ENCODE data around the gene BRMS1. TPM values are rescaled to one million over a fixed set of nuclear protein-coding genes. Genes with fewer than 3 reads are reported as not detected.

Gene BRMS1
- total RNA-seq, 1 experiment from 2014 or later: 123 TPM

DNA sequence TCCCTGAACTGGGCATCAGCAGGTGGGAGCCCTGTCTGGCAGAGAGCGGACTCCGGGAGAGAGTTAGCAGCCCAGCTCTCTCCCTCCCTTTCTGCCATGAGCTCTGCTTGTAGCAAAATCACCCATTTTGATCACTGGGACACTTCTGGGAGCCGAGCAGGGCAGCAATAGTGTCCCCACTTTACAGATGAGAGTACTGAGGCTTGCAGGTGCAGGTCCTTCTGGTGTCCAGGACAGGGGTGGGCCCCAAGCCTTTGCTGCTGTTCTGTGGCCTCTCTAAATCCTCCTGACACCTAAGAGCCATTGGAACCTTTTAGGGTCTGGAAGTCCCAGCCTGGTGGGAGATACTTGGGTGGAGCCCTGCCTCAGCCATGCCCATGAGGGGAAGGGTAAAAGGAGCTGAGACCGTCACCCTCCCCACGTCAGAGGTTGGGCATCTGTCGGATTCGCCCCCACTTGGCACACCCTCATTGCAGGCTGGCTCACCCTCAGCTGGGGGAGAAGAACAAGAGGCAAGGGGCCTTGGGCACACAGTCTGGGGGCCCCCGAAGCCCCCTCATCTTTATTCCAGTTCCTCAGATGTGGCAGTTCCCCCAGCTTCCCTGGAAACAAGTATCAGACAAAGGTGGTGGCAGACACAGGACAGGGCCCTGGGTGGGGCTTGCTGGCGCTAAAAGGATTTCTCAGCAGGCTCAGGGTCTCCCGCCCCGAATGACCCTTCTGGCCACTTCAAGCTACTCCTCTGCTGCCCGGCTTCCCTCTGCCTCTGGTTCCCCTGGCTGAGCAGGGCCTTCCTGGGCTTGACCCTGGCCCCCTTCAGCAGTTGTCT lies 13.1 kb downstream of the BRMS1 start:
- no peaks in the 10 kb centered on the region for H3K9me3 ChIP-seq (ENCODE audit: low read length)
- ATAC-seq: no peak
- no peak for DNase-seq
- no TSS peak for BruUV-seq (replicated peaks)
- CTCF ChIA-PET: no interaction called here
- TF ChIP-seq EZH2 (IDR thresholded peaks at IDR 0.05; ENCODE audit: low read length, unreplicated experiment): no peak
- TF ChIP-seq, protein P1, sequence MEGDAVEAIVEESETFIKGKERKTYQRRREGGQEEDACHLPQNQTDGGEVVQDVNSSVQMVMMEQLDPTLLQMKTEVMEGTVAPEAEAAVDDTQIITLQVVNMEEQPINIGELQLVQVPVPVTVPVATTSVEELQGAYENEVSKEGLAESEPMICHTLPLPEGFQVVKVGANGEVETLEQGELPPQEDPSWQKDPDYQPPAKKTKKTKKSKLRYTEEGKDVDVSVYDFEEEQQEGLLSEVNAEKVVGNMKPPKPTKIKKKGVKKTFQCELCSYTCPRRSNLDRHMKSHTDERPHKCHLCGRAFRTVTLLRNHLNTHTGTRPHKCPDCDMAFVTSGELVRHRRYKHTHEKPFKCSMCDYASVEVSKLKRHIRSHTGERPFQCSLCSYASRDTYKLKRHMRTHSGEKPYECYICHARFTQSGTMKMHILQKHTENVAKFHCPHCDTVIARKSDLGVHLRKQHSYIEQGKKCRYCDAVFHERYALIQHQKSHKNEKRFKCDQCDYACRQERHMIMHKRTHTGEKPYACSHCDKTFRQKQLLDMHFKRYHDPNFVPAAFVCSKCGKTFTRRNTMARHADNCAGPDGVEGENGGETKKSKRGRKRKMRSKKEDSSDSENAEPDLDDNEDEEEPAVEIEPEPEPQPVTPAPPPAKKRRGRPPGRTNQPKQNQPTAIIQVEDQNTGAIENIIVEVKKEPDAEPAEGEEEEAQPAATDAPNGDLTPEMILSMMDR (conservative IDR thresholded peaks at IDR 0.05; ENCODE audit: low read depth, low read length): no peak
- no peak for TF ChIP-seq EZH2phosphoT487 (IDR thresholded peaks at IDR 0.05; ENCODE audit: borderline replicate concordance, low read length)
- no peak overlapping the region for H3K4me3 ChIP-seq (ENCODE audit: low read length)
- H3K4me2 ChIP-seq (ENCODE audit: low read length): no peak overlapping the region
- peaks cover 40% of the 10 kb centered on the region for H3K4me1 ChIP-seq (ENCODE audit: insufficient read depth, low read length)
- H3K79me2 ChIP-seq (ENCODE audit: low read length): peaks cover 17% of the 10 kb centered on the region
- no peaks in the 10 kb centered on the region for H3K27me3 ChIP-seq (ENCODE audit: low read length)
- no peaks in the 10 kb centered on the region for H4K20me1 ChIP-seq (ENCODE audit: low read length)
- no peak overlapping the region for H2AFZ ChIP-seq (ENCODE audit: low read length)
- no peaks in the 10 kb centered on the region for H3K9me2 ChIP-seq (replicated peaks; ENCODE audit: low read length)
- no peak overlapping the region for H3K9ac ChIP-seq (ENCODE audit: low read length)
- POLR2A ChIA-PET (ENCODE audit: unreplicated experiment): no interaction called here
- no peaks in the 10 kb centered on the region for H3F3A ChIP-seq (ENCODE audit: low read length, unreplicated experiment)
- intact Hi-C loops (cut with micrococcal nuclease): no loop called here
- H3K27ac ChIP-seq (ENCODE audit: low read length): no peak overlapping the region
- peaks cover 14% of the 10 kb centered on the region; the same call in 1 of the 2 replicates for H3K36me3 ChIP-seq (ENCODE audit: low read depth, low read length)

DNA sequence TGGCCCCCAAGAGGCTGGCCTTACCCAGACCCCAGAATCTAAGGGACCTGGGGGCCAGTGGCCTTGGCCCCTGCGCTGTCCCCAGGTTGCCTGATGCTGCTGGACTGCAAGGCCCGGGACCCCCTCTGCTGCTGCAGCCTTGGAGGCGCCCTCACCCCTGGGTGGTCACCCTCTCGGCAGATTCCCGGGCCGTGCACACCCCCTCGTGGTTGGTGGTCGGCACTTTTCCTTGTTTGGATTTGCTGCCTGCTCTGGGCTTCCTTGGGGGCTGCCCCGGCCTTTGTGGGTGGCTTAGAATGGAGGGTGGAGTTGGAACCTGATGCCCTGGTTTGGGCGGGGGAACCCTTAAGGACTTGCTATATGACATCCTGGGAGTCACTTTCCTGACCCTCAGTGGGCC lies 14.0 kb downstream of the BRMS1 start:
- intact Hi-C loops (cut with micrococcal nuclease): no loop called here
- no peak for TF ChIP-seq EZH2 (IDR thresholded peaks at IDR 0.05; ENCODE audit: low read length, unreplicated experiment)
- TF ChIP-seq, protein P1 (conservative IDR thresholded peaks at IDR 0.05; ENCODE audit: low read depth, low read length): no peak
- TF ChIP-seq EZH2phosphoT487 (IDR thresholded peaks at IDR 0.05; ENCODE audit: borderline replicate concordance, low read length): no peak
- Histone ChIP-seq H3K27me3 (ENCODE audit: low read length) (no peaks in the 10 kb centered on the region), H3K9me2 (replicated peaks; ENCODE audit: low read length) (no peaks in the 10 kb centered on the region), H3K9ac (ENCODE audit: low read length) (no peak overlapping the region), H3K4me2 (ENCODE audit: low read length) (no peak overlapping the region), H3K4me3 (ENCODE audit: low read length) (no peak overlapping the region), H3K9me3 (ENCODE audit: low read length) (no peaks in the 10 kb centered on the region), H3F3A (ENCODE audit: low read length, unreplicated experiment) (no peaks in the 10 kb centered on the region), H2AFZ (ENCODE audit: low read length) (no peak overlapping the region), H3K27ac (ENCODE audit: low read length) (no peak overlapping the region), H4K20me1 (ENCODE audit: low read length) (no peaks in the 10 kb centered on the region), H3K4me1 (ENCODE audit: insufficient read depth, low read length) (peaks cover 36% of the 10 kb centered on the region), H3K79me2 (ENCODE audit: low read length) (peaks cover 15% of the 10 kb centered on the region), H3K36me3 (ENCODE audit: low read depth, low read length) (peaks cover 14% of the 10 kb centered on the region; the same call in 1 of the 2 replicates)
- no peak for DNase-seq
- no peak for ATAC-seq
- BruUV-seq (replicated peaks): no TSS peak
- ChIA-PET POLR2A (ENCODE audit: unreplicated experiment) (no interaction called here), CTCF (no interaction called here)

DNA sequence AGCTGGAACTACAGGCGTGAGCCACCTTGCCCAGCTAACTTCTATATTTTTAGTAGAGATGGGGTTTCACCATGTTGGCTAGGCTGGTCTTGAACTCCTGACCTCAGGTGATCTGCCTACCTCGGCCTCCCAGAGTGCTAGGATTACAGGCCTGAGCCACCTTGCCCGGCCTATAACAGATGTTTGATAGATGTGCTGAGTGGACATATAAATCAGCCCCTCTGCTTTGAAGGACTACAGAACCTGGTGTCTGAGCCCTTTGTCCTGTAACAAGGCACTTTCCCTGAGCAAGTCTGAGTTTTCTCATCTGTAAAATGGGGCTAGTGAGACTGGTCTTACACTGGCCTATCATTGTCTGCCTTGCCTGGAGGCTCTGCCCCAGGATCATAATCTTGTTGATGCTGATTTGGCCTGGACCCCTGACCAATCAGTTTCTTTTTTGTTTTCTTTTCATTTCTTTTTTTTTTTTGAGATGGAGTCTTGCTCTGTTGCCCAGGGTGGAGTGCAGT lies 15.7 kb downstream of the BRMS1 start:
- intact Hi-C loops (cut with micrococcal nuclease): no loop called here

More for the DNA sequence above, 15.7 kb downstream of the BRMS1 start:
- no peaks in the 10 kb centered on the region for H3K9me2 ChIP-seq (replicated peaks; ENCODE audit: low read length)
- no peak for DNase-seq
- no peak for ATAC-seq
- no peak overlapping the region for H3K27ac ChIP-seq (ENCODE audit: low read length)
- H3K4me1 ChIP-seq (ENCODE audit: insufficient read depth, low read length): peaks cover 23% of the 10 kb centered on the region
- H3K9ac ChIP-seq (ENCODE audit: low read length): no peak overlapping the region
- TF ChIP-seq EZH2 (IDR thresholded peaks at IDR 0.05; ENCODE audit: low read length, unreplicated experiment) (no peak), EZH2phosphoT487 (IDR thresholded peaks at IDR 0.05; ENCODE audit: borderline replicate concordance, low read length) (no peak)
- TF ChIP-seq, protein P1 (conservative IDR thresholded peaks at IDR 0.05; ENCODE audit: low read depth, low read length): no peak
- H3F3A ChIP-seq (ENCODE audit: low read length, unreplicated experiment): no peaks in the 10 kb centered on the region
- no peaks in the 10 kb centered on the region for H3K79me2 ChIP-seq (ENCODE audit: low read length)
- no TSS peak for BruUV-seq (replicated peaks)
- ChIA-PET CTCF (interaction anchor here (1.0 to 1.2 kb wide), 2 partner anchors 16 to 57 kb away, joined by 3 to 6 read pairs; no protein-coding TSS in a partner anchor), POLR2A (ENCODE audit: unreplicated experiment) (no interaction called here)
- H3K27me3 ChIP-seq (ENCODE audit: low read length): no peaks in the 10 kb centered on the region
- H2AFZ ChIP-seq (ENCODE audit: low read length): no peak overlapping the region
- H4K20me1 ChIP-seq (ENCODE audit: low read length): no peaks in the 10 kb centered on the region
- H3K4me3 ChIP-seq (ENCODE audit: low read length): no peak overlapping the region
- peaks cover 14% of the 10 kb centered on the region; the same call in 1 of the 2 replicates for H3K36me3 ChIP-seq (ENCODE audit: low read depth, low read length)
- no peak overlapping the region for H3K4me2 ChIP-seq (ENCODE audit: low read length)
- H3K9me3 ChIP-seq (ENCODE audit: low read length): no peaks in the 10 kb centered on the region

All from PC-3 (cell line).